Adrenal gland (tissue), 5 donors: Measurements from ENCODE around the gene KIF6.

Experiments used
- CTCF ChIP-seq, 6 experiments: fragments of 450-650 bp in 4 of 6; fragments of 200-600 bp in 2 of 6; sonication (generic) in 1 of 6; IDR thresholded peaks; 1 replicate in 5 of 6; 2 replicates in 1 of 6; pipeline versions ENCODE4 v1.5.1 to v1.8.0; 2016 to 2021; ENCODE audit warnings: antibody characterized with exemption in 6 of 6, mild to moderate bottlenecking in 2 of 6, moderate library complexity in 1 of 6
- POLR2A ChIP-seq, 2 donors: fragments of 450-650 bp; IDR thresholded peaks; one replicate each; pipeline ENCODE4 v1.6.1; 2017; ENCODE audit warnings: antibody characterized with exemption in 2 of 2, mild to moderate bottlenecking in 2 of 2, moderate library complexity in 1 of 2
- donor health status: DM: no; HTN: no; CAD: no.

- TF ChIP-seq CTCF (IDR thresholded peaks at IDR 0.05) (no peak), POLR2A (IDR thresholded peaks at IDR 0.05) (no peak)
Measured at GRCh38 chr6:39407446-39407993, 317.7 kb downstream of the KIF6 start.
